HEK293 (cell line): Measurements from ENCODE around the gene KATNAL1.

Source experiments
- CTCF ChIP-seq: fragments of 450-650 bp; formaldehyde crosslinking; IDR thresholded peaks from 2 replicates; pipeline ENCODE4 v1.5.1; 2016; ENCODE audit warnings: missing biosample characterization, missing genetic modification characterization
- TRIM28 ChIP-seq: IDR thresholded peaks from 2 replicates; pipeline ENCODE4 v1.6.1; 2011; ENCODE audit warnings: low read length, control low read depth, borderline replicate concordance
- ZNF248 ChIP-seq: fragments of 450-650 bp; formaldehyde crosslinking; IDR thresholded peaks from 2 replicates; pipeline ENCODE4 v1.5.1; 2017; ENCODE audit warnings: missing biosample characterization, missing genetic modification characterization
- ZNF423 ChIP-seq: fragments of 450-650 bp; formaldehyde crosslinking; IDR thresholded peaks from 2 replicates; pipeline ENCODE4 v1.5.1; 2016; ENCODE audit warnings: missing biosample characterization, missing genetic modification characterization
- TF ChIP-seq, protein P1 (sequence below): sonication (generic); formaldehyde crosslinking; IDR thresholded peaks from 2 replicates; pipeline ENCODE4 v1.8.1; 2022; ENCODE audit warnings: mild to moderate bottlenecking, moderate library complexity, missing genetic modification reagents

DNA sequence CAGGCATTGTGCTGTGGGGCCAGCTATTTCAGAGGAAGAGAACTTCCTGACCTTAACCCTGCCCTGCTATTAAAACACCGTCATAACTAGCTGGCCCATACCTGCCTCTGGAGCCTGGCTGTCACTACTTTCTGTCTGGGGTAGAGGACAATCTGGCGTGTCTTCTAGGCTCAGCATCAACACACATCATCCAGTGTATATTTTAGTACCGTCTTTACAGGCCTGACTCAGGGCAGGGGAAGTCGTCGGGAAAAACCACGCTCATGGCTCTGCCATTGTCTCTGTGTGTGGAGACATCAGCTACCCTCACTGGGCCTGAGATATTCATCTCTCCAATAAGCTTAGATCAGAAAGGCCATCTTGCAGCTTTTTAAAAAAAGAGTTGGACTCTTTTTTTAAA, 151.1 kb downstream of the KATNAL1 start:
- TF ChIP-seq ZNF423 (tag by site-specific recombination) = no peak
- TF ChIP-seq ZNF248 = no peak
- TF ChIP-seq TRIM28 = no peak
- TF ChIP-seq, protein P1, sequence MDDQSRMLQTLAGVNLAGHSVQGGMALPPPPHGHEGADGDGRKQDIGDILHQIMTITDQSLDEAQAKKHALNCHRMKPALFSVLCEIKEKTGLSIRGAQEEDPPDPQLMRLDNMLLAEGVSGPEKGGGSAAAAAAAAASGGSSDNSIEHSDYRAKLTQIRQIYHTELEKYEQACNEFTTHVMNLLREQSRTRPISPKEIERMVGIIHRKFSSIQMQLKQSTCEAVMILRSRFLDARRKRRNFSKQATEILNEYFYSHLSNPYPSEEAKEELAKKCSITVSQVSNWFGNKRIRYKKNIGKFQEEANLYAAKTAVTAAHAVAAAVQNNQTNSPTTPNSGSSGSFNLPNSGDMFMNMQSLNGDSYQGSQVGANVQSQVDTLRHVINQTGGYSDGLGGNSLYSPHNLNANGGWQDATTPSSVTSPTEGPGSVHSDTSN (CRISPR knock-in tag) = no peak
- TF ChIP-seq CTCF (tag by site-specific recombination) = no peak
